Right cardiac atrium (tissue), 5 donors: ENCODE data around the gene RAB13. TPM values are rescaled to one million over a fixed set of nuclear protein-coding genes. Genes with fewer than 3 reads are reported as not detected.

Experiments used
- microRNA-seq, 2 donors: library from miRNA; unstranded; fragments of <30 nt; microRNA quantifications; one replicate each; pipeline ENCODE4 v1.2.0, GENCODE V29; 2020 to 2021
- polyA plus RNA-seq: library from polyadenylated mRNA; stranded (reverse); fragments of 200-250 nt; gene quantifications from one replicate; pipeline ENCODE4 v1.2.3, GENCODE V29; 2013
- total RNA-seq, 4 donors: library from RNA; stranded (reverse); fragmentation: NEBNext Ultra II Directional; extraction: Animal tissue kit (Norgen Biotek cat#: 25700); gene quantifications; one replicate each; pipeline ENCODE4 v1.2.1, GENCODE V29; 2021
- donor health status: healthy with polysubstance abuse.
- donor health status: DM: no; HTN: yes; CAD: no.
- donor health status: DM: no; HTN: no; CAD: no.
- donor health status: DM: no; HTN: yes; CAD: no; lungs with severe emphysema.
- donor health status: DM: yes; HTN: yes; CAD: no.

The RAB13 gene
- total and polyA plus RNA-seq, 5 donors, result 62.2 to 103 (median 74.0) TPM

Small RNAs within 50 kb of the gene (microRNA-seq; reads per million reads assigned to microRNA genes)
- gene MIR6737, result 0.42 to 0.54 reads per million in 2 donors

Other genes starting within 250 kb of the RAB13 start
- 10 to 100 TPM; 16.9 to 22.0 (median 20.1) TPM for gene SLC27A3, start 210.9 kb downstream of the RAB13 start, total RNA-seq
- 26.5 TPM for gene SLC27A3, start 210.9 kb downstream of the RAB13 start, polyA plus RNA-seq
- 10 to 100 TPM; 35.8 to 50.1 (median 42.6) TPM for gene GATAD2B, start 63.4 kb downstream of the RAB13 start, total RNA-seq
- 7.2 TPM for gene GATAD2B, start 63.4 kb downstream of the RAB13 start, polyA plus RNA-seq
- 10 to 100 TPM; 40.6 to 48.7 (median 41.7) TPM for gene DENND4B, start 39.6 kb downstream of the RAB13 start, total RNA-seq
- gene DENND4B, start 39.6 kb downstream of the RAB13 start, polyA plus RNA-seq, result 32.0 TPM
- 10 to 100 TPM; 23.4 to 32.8 (median 26.2) TPM for gene CRTC2, start 27.7 kb downstream of the RAB13 start, total RNA-seq
- gene CRTC2, start 27.7 kb downstream of the RAB13 start, polyA plus RNA-seq, result 26.9 TPM
- 10 to 100 TPM; 61.2 to 71.4 (median 65.1) TPM for gene SLC39A1, start 22.8 kb downstream of the RAB13 start, total RNA-seq
- 61.3 TPM for gene SLC39A1, start 22.8 kb downstream of the RAB13 start, polyA plus RNA-seq
- gene CREB3L4, start 18.4 kb downstream of the RAB13 start, total RNA-seq, result 1 to 10 TPM; 4.3 to 6.0 (median 4.8) TPM
- 6.0 TPM for gene CREB3L4, start 18.4 kb downstream of the RAB13 start, polyA plus RNA-seq
- gene JTB, start 8.7 kb downstream of the RAB13 start, total RNA-seq, result 100 to 1,000 TPM in 2 of 4 donors, 10 to 100 TPM in 2; 92.1 to 108 (median 102) TPM
- gene JTB, start 8.7 kb downstream of the RAB13 start, polyA plus RNA-seq, result 143 TPM
- 1,000 to 10,000 TPM; 1,034 to 1,449 (median 1,261) TPM for gene RPS27, start 4.4 kb upstream of the RAB13 start, total RNA-seq
- 5,589 TPM for gene RPS27, start 4.4 kb upstream of the RAB13 start, polyA plus RNA-seq
- under 1 TPM; 0.09 to 0.88 (median 0.18) TPM for gene NUP210L, start 168.7 kb upstream of the RAB13 start, total RNA-seq
- not detected for gene NUP210L, start 168.7 kb upstream of the RAB13 start, polyA plus RNA-seq
- 100 to 1,000 TPM; 202 to 594 (median 262) TPM for gene TPM3, start 205.8 kb upstream of the RAB13 start, total RNA-seq
- 391 TPM for gene TPM3, start 205.8 kb upstream of the RAB13 start, polyA plus RNA-seq
- gene CFAP141, start 220.0 kb upstream of the RAB13 start, total RNA-seq, result not detected
- not detected for gene CFAP141, start 220.0 kb upstream of the RAB13 start, polyA plus RNA-seq
- gene UBAP2L, start 234.6 kb upstream of the RAB13 start, total RNA-seq, result 100 to 1,000 TPM; 103 to 112 (median 107) TPM
- gene UBAP2L, start 234.6 kb upstream of the RAB13 start, polyA plus RNA-seq, result 67.6 TPM